Measurements from ENCODE around the gene SORBS1.

The SORBS1 gene

GRCh38 chr10:95475827-95476468 lies 85.2 kb downstream of the SORBS1 start (continued):
- TF ChIP-seq ZNF138 (tag by site-specific recombination; IDR thresholded peaks at IDR 0.05; ENCODE audit: borderline replicate concordance) = no peak
- TF ChIP-seq KLF8 (tag by site-specific recombination; IDR thresholded peaks at IDR 0.05) = no peak
- TF ChIP-seq ZNF391 (tag by site-specific recombination; IDR thresholded peaks at IDR 0.05; ENCODE audit: borderline replicate concordance, low read depth) = no peak
- no peak for TF ChIP-seq ZNF560 (tag by site-specific recombination; IDR thresholded peaks at IDR 0.05; ENCODE audit: borderline replicate concordance)
- no peak for TF ChIP-seq ZNF140 (tag by site-specific recombination; IDR thresholded peaks at IDR 0.05)
- TF ChIP-seq ZNF112 (tag by site-specific recombination; IDR thresholded peaks at IDR 0.05) = no peak
- no peak for TF ChIP-seq ZNF621 (tag by site-specific recombination; IDR thresholded peaks at IDR 0.05)
- TF ChIP-seq ZNF529 (tag by site-specific recombination; IDR thresholded peaks at IDR 0.05; ENCODE audit: insufficient replicate concordance) = no peak
- TF ChIP-seq EGR2 (tag by site-specific recombination; IDR thresholded peaks at IDR 0.05; ENCODE audit: low read depth) = no peak
- TF ChIP-seq ZNF571 (tag by site-specific recombination; IDR thresholded peaks at IDR 0.05) = no peak
- no peak for TF ChIP-seq ZNF654 (tag by site-specific recombination; IDR thresholded peaks at IDR 0.05; ENCODE audit: low read depth)
- peak; percentile 69; the same call in 1 of the 2 replicates for TF ChIP-seq ZNF580 (tag by site-specific recombination; IDR thresholded peaks at IDR 0.05)
- TF ChIP-seq ZNF521 (tag by site-specific recombination; IDR thresholded peaks at IDR 0.05) = no peak
- no peak for TF ChIP-seq ZNF239 (tag by site-specific recombination; IDR thresholded peaks at IDR 0.05)
- TF ChIP-seq ZBTB21 (tag by site-specific recombination; IDR thresholded peaks at IDR 0.05) = no peak
- TF ChIP-seq, protein P1, sequence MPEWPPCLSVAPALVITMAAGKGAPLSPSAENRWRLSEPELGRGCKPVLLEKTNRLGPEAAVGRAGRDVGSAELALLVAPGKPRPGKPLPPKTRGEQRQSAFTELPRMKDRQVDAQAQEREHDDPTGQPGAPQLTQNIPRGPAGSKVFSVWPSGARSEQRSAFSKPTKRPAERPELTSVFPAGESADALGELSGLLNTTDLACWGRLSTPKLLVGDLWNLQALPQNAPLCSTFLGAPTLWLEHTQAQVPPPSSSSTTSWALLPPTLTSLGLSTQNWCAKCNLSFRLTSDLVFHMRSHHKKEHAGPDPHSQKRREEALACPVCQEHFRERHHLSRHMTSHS (tag by site-specific recombination; IDR thresholded peaks at IDR 0.05) = no peak
- no peak for TF ChIP-seq ZNF624 (tag by site-specific recombination; IDR thresholded peaks at IDR 0.05)
- TF ChIP-seq ZNF768 (tag by site-specific recombination; IDR thresholded peaks at IDR 0.05) = no peak
- TF ChIP-seq ZNF214 (tag by site-specific recombination; IDR thresholded peaks at IDR 0.05; ENCODE audit: borderline replicate concordance) = no peak
- no peak for TF ChIP-seq ZNF114 (tag by site-specific recombination; IDR thresholded peaks at IDR 0.05)
- no peak for TF ChIP-seq TCF7L2 (IDR thresholded peaks at IDR 0.05; ENCODE audit: borderline replicate concordance, low read depth, low read length)
- TF ChIP-seq TRIM28 (IDR thresholded peaks at IDR 0.05; ENCODE audit: borderline replicate concordance, low read length) = no peak
- TF ChIP-seq, protein P2, sequence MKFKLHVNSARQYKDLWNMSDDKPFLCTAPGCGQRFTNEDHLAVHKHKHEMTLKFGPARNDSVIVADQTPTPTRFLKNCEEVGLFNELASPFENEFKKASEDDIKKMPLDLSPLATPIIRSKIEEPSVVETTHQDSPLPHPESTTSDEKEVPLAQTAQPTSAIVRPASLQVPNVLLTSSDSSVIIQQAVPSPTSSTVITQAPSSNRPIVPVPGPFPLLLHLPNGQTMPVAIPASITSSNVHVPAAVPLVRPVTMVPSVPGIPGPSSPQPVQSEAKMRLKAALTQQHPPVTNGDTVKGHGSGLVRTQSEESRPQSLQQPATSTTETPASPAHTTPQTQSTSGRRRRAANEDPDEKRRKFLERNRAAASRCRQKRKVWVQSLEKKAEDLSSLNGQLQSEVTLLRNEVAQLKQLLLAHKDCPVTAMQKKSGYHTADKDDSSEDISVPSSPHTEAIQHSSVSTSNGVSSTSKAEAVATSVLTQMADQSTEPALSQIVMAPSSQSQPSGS (tag by site-specific recombination; IDR thresholded peaks at IDR 0.05; ENCODE audit: low read depth) = no peak
- TF ChIP-seq ZFP69B (tag by site-specific recombination; IDR thresholded peaks at IDR 0.05) = no peak
- no peak for TF ChIP-seq ZNF558 (tag by site-specific recombination; IDR thresholded peaks at IDR 0.05)
- no peak for TF ChIP-seq ZNF585B (tag by site-specific recombination; IDR thresholded peaks at IDR 0.05)
- no peak for TF ChIP-seq ZNF248 (tag by site-specific recombination; IDR thresholded peaks at IDR 0.05)
- no peak; the same call in 1 of the 2 replicates for TF ChIP-seq KLF7 (tag by site-specific recombination; IDR thresholded peaks at IDR 0.05; ENCODE audit: borderline replicate concordance)
- TF ChIP-seq ZNF76 (tag by site-specific recombination; IDR thresholded peaks at IDR 0.05; ENCODE audit: borderline replicate concordance, low read depth) = no peak
- TF ChIP-seq RBAK (tag by site-specific recombination; IDR thresholded peaks at IDR 0.05) = no peak
- TF ChIP-seq, protein P3, sequence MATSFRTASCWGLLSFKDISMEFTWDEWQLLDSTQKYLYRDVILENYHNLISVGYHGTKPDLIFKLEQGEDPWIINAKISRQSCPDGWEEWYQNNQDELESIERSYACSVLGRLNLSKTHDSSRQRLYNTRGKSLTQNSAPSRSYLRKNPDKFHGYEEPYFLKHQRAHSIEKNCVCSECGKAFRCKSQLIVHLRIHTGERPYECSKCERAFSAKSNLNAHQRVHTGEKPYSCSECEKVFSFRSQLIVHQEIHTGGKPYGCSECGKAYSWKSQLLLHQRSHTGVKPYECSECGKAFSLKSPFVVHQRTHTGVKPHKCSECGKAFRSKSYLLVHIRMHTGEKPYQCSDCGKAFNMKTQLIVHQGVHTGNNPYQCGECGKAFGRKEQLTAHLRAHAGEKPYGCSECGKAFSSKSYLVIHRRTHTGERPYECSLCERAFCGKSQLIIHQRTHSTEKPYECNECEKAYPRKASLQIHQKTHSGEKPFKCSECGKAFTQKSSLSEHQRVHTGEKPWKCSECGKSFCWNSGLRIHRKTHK (tag by site-specific recombination; IDR thresholded peaks at IDR 0.05) = no peak
- TF ChIP-seq ZNF175 (tag by site-specific recombination; IDR thresholded peaks at IDR 0.05) = no peak
- no peak for TF ChIP-seq ZNF623 (tag by site-specific recombination; IDR thresholded peaks at IDR 0.05)
- TF ChIP-seq ZNF423 (tag by site-specific recombination; IDR thresholded peaks at IDR 0.05) = no peak
- TF ChIP-seq ZNF16 (tag by site-specific recombination; IDR thresholded peaks at IDR 0.05; ENCODE audit: low read depth) = no peak
- TF ChIP-seq GLI4 (tag by site-specific recombination; IDR thresholded peaks at IDR 0.05) = no peak
- no peak for TF ChIP-seq ZNF24 (tag by site-specific recombination; IDR thresholded peaks at IDR 0.05)
- TF ChIP-seq ZNF747 (tag by site-specific recombination; IDR thresholded peaks at IDR 0.05) = no peak
- peak; percentile 82; the same call in 1 of the 2 replicates for TF ChIP-seq OVOL3 (tag by site-specific recombination; IDR thresholded peaks at IDR 0.05)

Measured in HEK293 (cell line).